ENCODE measurements around the gene RUSF1.
A peak's percentile ranks its signal among the peaks of the same experiment; 100 is the strongest.

The RUSF1 gene

GRCh38 chr16:31471241-31471874 lies 36.8 kb downstream of the RUSF1 start:
- DNase-seq (ENCODE audit: low read depth): no peak

- no peak for DNase-seq (ENCODE audit: low read depth)
These were observed 37.6 kb downstream of the RUSF1 start for GRCh38 chr16:31470615-31471014.

GRCh38 chr16:31467858-31468257 lies 40.3 kb downstream of the RUSF1 start:
- no peak for DNase-seq (ENCODE audit: low read depth)

GRCh38 chr16:31467151-31467773 lies 40.9 kb downstream of the RUSF1 start:
- DNase-seq (ENCODE audit: low read depth): no peak

- DNase-seq (ENCODE audit: low read depth): no peak
These were observed 41.8 kb downstream of the RUSF1 start for GRCh38 chr16:31466381-31466841.

- DNase-seq (ENCODE audit: low read depth): no peak
These were observed 42.3 kb downstream of the RUSF1 start for GRCh38 chr16:31465788-31466370.

- no peak for DNase-seq (ENCODE audit: low read depth)
These were observed 43.4 kb downstream of the RUSF1 start for GRCh38 chr16:31464781-31465260.

- DNase-seq (ENCODE audit: low read depth): no peak
These were observed 43.8 kb downstream of the RUSF1 start for GRCh38 chr16:31464348-31464769.

GRCh38 chr16:31461921-31462804 lies 46.0 kb downstream of the RUSF1 start:
- no peak for DNase-seq (ENCODE audit: low read depth)

GRCh38 chr16:31461201-31461920 lies 46.8 kb downstream of the RUSF1 start:
- no peak for DNase-seq (ENCODE audit: low read depth)

GRCh38 chr16:31460582-31461002 lies 47.6 kb downstream of the RUSF1 start:
- DNase-seq (ENCODE audit: low read depth): no peak

GRCh38 chr16:31459687-31460581 lies 48.3 kb downstream of the RUSF1 start:
- DNase-seq (ENCODE audit: low read depth): peak; percentile 100

- peak; percentile 93 for DNase-seq (ENCODE audit: low read depth)
These were observed 49.1 kb downstream of the RUSF1 start, which contains the start of gene ARMC5 for GRCh38 chr16:31458844-31459686. ARMC5 (plus strand) TSS chr16:31459501; CDS start chr16:31459525, 24 bp downstream.

- peak; percentile 48 for DNase-seq (ENCODE audit: low read depth)
These were observed 49.9 kb downstream of the RUSF1 start for GRCh38 chr16:31458073-31458843.

- DNase-seq (ENCODE audit: low read depth): no peak
These were observed 51.2 kb downstream of the RUSF1 start for GRCh38 chr16:31456988-31457360.

GRCh38 chr16:31455601-31456314 lies 52.4 kb downstream of the RUSF1 start:
- DNase-seq (ENCODE audit: low read depth): no peak

- no peak for DNase-seq (ENCODE audit: low read depth)
These were observed 54.7 kb downstream of the RUSF1 start for GRCh38 chr16:31453255-31454204.
